Measurements from ENCODE around the gene PPP1R2. TPM values are rescaled to one million over a fixed set of nuclear protein-coding genes. Genes with fewer than 3 reads are reported as not detected.

Gene PPP1R2
- total RNA-seq, 1 donor from 2014 or later = 17.5 TPM

- H3K27me3 Mint-ChIP-seq = no peaks in the 10 kb centered on the region
- H3K4me3 Mint-ChIP-seq (ENCODE audit: low read depth) = no peak overlapping the region
- no peak overlapping the region for H3K27ac Mint-ChIP-seq
- no peak for TF ChIP-seq CTCF (IDR thresholded peaks at IDR 0.05; ENCODE audit: unreplicated experiment)
- peaks cover 2% of the 10 kb centered on the region for H3K4me1 Mint-ChIP-seq (ENCODE audit: low read depth)
- DNase-seq (ENCODE audit: low spot score, unreplicated experiment) = no peak
- H3K36me3 Mint-ChIP-seq (ENCODE audit: insufficient read depth) = no peaks in the 10 kb centered on the region
- no peaks in the 10 kb centered on the region for H3K9me3 Mint-ChIP-seq (ENCODE audit: low read depth)
Measured at GRCh38 chr3:195587406-195587805, 44.3 kb upstream of the PPP1R2 start.

GRCh38 chr3:195584543-195584870 lies 41.4 kb upstream of the PPP1R2 start:
- DNase-seq (ENCODE audit: low spot score, unreplicated experiment) = no peak
- Mint-ChIP-seq H3K9me3 (ENCODE audit: low read depth) (no peaks in the 10 kb centered on the region), H3K36me3 (ENCODE audit: insufficient read depth) (no peaks in the 10 kb centered on the region), H3K4me3 (ENCODE audit: low read depth) (no peak overlapping the region), H3K27me3 (peaks cover 2% of the 10 kb centered on the region), H3K27ac (no peak overlapping the region), H3K4me1 (ENCODE audit: low read depth) (peaks cover 2% of the 10 kb centered on the region)
- TF ChIP-seq CTCF (IDR thresholded peaks at IDR 0.05; ENCODE audit: unreplicated experiment) = no peak

- H3K36me3 Mint-ChIP-seq (ENCODE audit: insufficient read depth) = no peaks in the 10 kb centered on the region
- peaks cover 3% of the 10 kb centered on the region for H3K27me3 Mint-ChIP-seq
- H3K9me3 Mint-ChIP-seq (ENCODE audit: low read depth) = no peaks in the 10 kb centered on the region
- TF ChIP-seq CTCF (IDR thresholded peaks at IDR 0.05; ENCODE audit: unreplicated experiment) = no peak
- H3K27ac Mint-ChIP-seq = no peak within 1 kb of the TSS
- H3K4me3 Mint-ChIP-seq (ENCODE audit: low read depth) = no peak within 1 kb of the TSS
- H3K4me1 Mint-ChIP-seq (ENCODE audit: low read depth) = peaks cover 2% of the 10 kb centered on the region
- DNase-seq (ENCODE audit: low spot score, unreplicated experiment) = no peak
Measured at GRCh38 chr3:195583831-195584542, 40.9 kb upstream of the PPP1R2 start, which contains the start of gene APOD. APOD (minus strand) TSS chr3:195583940; CDS start chr3:195579461, 4,479 bp downstream.

GRCh38 chr3:195582947-195583346 lies 39.8 kb upstream of the PPP1R2 start:
- Mint-ChIP-seq H3K4me1 (ENCODE audit: low read depth) (peaks cover 2% of the 10 kb centered on the region), H3K27me3 (peaks cover 5% of the 10 kb centered on the region), H3K4me3 (ENCODE audit: low read depth) (no peak overlapping the region), H3K9me3 (ENCODE audit: low read depth) (no peaks in the 10 kb centered on the region), H3K36me3 (ENCODE audit: insufficient read depth) (no peaks in the 10 kb centered on the region), H3K27ac (no peak overlapping the region)
- peak; percentile 10 for TF ChIP-seq CTCF (IDR thresholded peaks at IDR 0.05; ENCODE audit: unreplicated experiment)
- DNase-seq (ENCODE audit: low spot score, unreplicated experiment) = no peak

- H3K27me3 Mint-ChIP-seq = peaks cover 8% of the 10 kb centered on the region
- no peaks in the 10 kb centered on the region for H3K36me3 Mint-ChIP-seq (ENCODE audit: insufficient read depth)
- no peak overlapping the region for H3K4me3 Mint-ChIP-seq (ENCODE audit: low read depth)
- no peaks in the 10 kb centered on the region for H3K9me3 Mint-ChIP-seq (ENCODE audit: low read depth)
- no peak for TF ChIP-seq CTCF (IDR thresholded peaks at IDR 0.05; ENCODE audit: unreplicated experiment)
- H3K27ac Mint-ChIP-seq = no peak overlapping the region
- H3K4me1 Mint-ChIP-seq (ENCODE audit: low read depth) = peaks cover 2% of the 10 kb centered on the region
- no peak for DNase-seq (ENCODE audit: low spot score, unreplicated experiment)
Measured at GRCh38 chr3:195580744-195581443, 37.8 kb upstream of the PPP1R2 start.

All from progenitor cell of endocrine pancreas (in vitro differentiated cells).